H9 (cell line): ENCODE data around the gene CLCNKA. TPM values are rescaled to one million over a fixed set of nuclear protein-coding genes. Genes with fewer than 3 reads are reported as not detected.
A peak's percentile ranks its signal among the peaks of the same experiment; 100 is the strongest.

Experiments
- DNase-seq: peaks from one replicate; pipeline ENCODE4 v3.0.0-alpha.2; 2017
- H2AFZ ChIP-seq: one replicate; pipeline ENCODE4 v1.6.1; 2013; ENCODE audit warnings: mild to moderate bottlenecking, low read length, control low read depth, moderate library complexity
- H2AK5ac ChIP-seq: 2 replicates; pipeline ENCODE4 v1.6.1; 2013; ENCODE audit warnings: low read length, control low read depth, mixed read lengths; ENCODE audit not compliant: insufficient read length
- H2BK120ac ChIP-seq: one replicate; pipeline ENCODE4 v1.6.1; 2013; ENCODE audit warnings: low read depth, mild to moderate bottlenecking, low read length, control low read depth, inconsistent platforms; ENCODE audit not compliant: poor library complexity, severe bottlenecking
- H2BK12ac ChIP-seq: 2 replicates; pipeline ENCODE4 v1.6.1; 2013; ENCODE audit warnings: low read length, control low read depth, mixed read lengths, low read depth; ENCODE audit not compliant: insufficient read length
- H2BK15ac ChIP-seq: 2 replicates; pipeline ENCODE4 v1.6.1; 2013; ENCODE audit warnings: low read depth, low read length, control low read depth
- H2BK20ac ChIP-seq: one replicate; pipeline ENCODE4 v1.6.1; 2013; ENCODE audit warnings: low read depth, mild to moderate bottlenecking, low read length, control low read depth, inconsistent platforms; ENCODE audit not compliant: poor library complexity, severe bottlenecking
- H2BK5ac ChIP-seq: 2 replicates; pipeline ENCODE4 v1.6.1; 2013; ENCODE audit warnings: low read length, control low read depth, mixed read lengths; ENCODE audit not compliant: insufficient read length
- H3K14ac ChIP-seq: 2 replicates; pipeline ENCODE4 v1.6.1; 2013; ENCODE audit warnings: low read length, control low read depth; ENCODE audit not compliant: insufficient read depth
- H3K18ac ChIP-seq: 2 replicates; pipeline ENCODE4 v1.6.1; 2013; ENCODE audit warnings: low read depth, mild to moderate bottlenecking, mixed read lengths, low read length, control low read depth; ENCODE audit not compliant: insufficient read length
- H3K23ac ChIP-seq: 2 replicates; pipeline ENCODE4 v1.6.1; 2013; ENCODE audit warnings: low read length, control low read depth, mixed read lengths, low read depth; ENCODE audit not compliant: insufficient read length
- H3K23me2 ChIP-seq: 2 replicates; pipeline ENCODE4 v1.6.1; 2013; ENCODE audit warnings: low read depth, mild to moderate bottlenecking, mixed read lengths, low read length, control low read depth; ENCODE audit not compliant: insufficient read length, poor library complexity, severe bottlenecking
- H3K27ac ChIP-seq: 2 replicates; pipeline ENCODE4 v1.5.1; 2013; ENCODE audit warnings: low read length, control low read depth, mixed read lengths, low read depth; ENCODE audit not compliant: insufficient read length
- H3K27me3 ChIP-seq: 2 replicates; pipeline ENCODE4 v1.6.1; 2013; ENCODE audit warnings: low read length, control low read depth, inconsistent platforms; ENCODE audit not compliant: insufficient read depth
- H3K4ac ChIP-seq: 2 replicates; pipeline ENCODE4 v1.6.1; 2013; ENCODE audit warnings: low read depth, mild to moderate bottlenecking, control low read depth, inconsistent platforms, low read length, moderate library complexity
- H3K4me1 ChIP-seq: 2 replicates; pipeline ENCODE4 v1.6.1; 2013; ENCODE audit warnings: low read length, control low read depth, inconsistent platforms; ENCODE audit not compliant: insufficient read depth
- H3K4me2 ChIP-seq: 2 replicates; pipeline ENCODE4 v1.6.1; 2013; ENCODE audit warnings: low read length, control low read depth, mixed read lengths; ENCODE audit not compliant: insufficient read length, insufficient read depth
- H3K56ac ChIP-seq: 2 replicates; pipeline ENCODE4 v1.6.1; 2013; ENCODE audit warnings: low read depth, mild to moderate bottlenecking, mixed read lengths, low read length, control low read depth; ENCODE audit not compliant: insufficient read length
- H3K79me1 ChIP-seq: 2 replicates; pipeline ENCODE4 v1.6.1; 2013; ENCODE audit warnings: low read depth, mild to moderate bottlenecking, moderate library complexity, low read length, control low read depth, inconsistent platforms; ENCODE audit not compliant: insufficient read depth, poor library complexity, severe bottlenecking
- H3K79me2 ChIP-seq: 2 replicates; pipeline ENCODE4 v1.6.1; 2013; ENCODE audit warnings: low read length, control low read depth, inconsistent platforms; ENCODE audit not compliant: insufficient read depth
- H3K9ac ChIP-seq: 2 replicates; pipeline ENCODE4 v1.6.1; 2013; ENCODE audit warnings: low read length, control low read depth, mixed read lengths; ENCODE audit not compliant: insufficient read length; ENCODE audit errors: extremely low read depth
- H3K9me3 ChIP-seq: one replicate; pipeline ENCODE4 v1.6.1; 2013; ENCODE audit warnings: low read depth, low read length, inconsistent platforms; ENCODE audit not compliant: control insufficient read depth
- H3T11ph ChIP-seq: one replicate; pipeline ENCODE4 v1.6.1; 2013; ENCODE audit warnings: mild to moderate bottlenecking, low read length, control low read depth, inconsistent platforms
- H4K20me1 ChIP-seq: one replicate; pipeline ENCODE4 v1.6.1; 2013; ENCODE audit not compliant: control insufficient read depth, insufficient read length, insufficient read depth
- H4K5ac ChIP-seq: 2 replicates; pipeline ENCODE4 v1.6.1; 2013; ENCODE audit warnings: low read depth, mild to moderate bottlenecking, mixed read lengths, low read length, control low read depth; ENCODE audit not compliant: insufficient read length
- H4K8ac ChIP-seq: replicated peaks from 2 replicates; pipeline ENCODE4 v1.6.1; 2013; ENCODE audit warnings: low read length, control low read depth, mixed read lengths, low read depth; ENCODE audit not compliant: insufficient read length
- H4K91ac ChIP-seq: 2 replicates; pipeline ENCODE4 v1.6.1; 2013; ENCODE audit warnings: low read depth, mild to moderate bottlenecking, moderate library complexity, mixed read lengths, low read length, control low read depth; ENCODE audit not compliant: insufficient read length
- H3K27ac Mint-ChIP-seq, 3 experiments: 2 replicates in 2 of 3; 3 replicates in 1 of 3; pipeline ENCODE4 v1.8.0; 2020 to 2021; ENCODE audit warnings: mixed read lengths in 3 of 3, mild to moderate bottlenecking in 1 of 3, moderate library complexity in 1 of 3
- H3K27me3 Mint-ChIP-seq: 2 replicates; pipeline ENCODE4 v1.8.0; 2021; ENCODE audit warnings: low read depth, mild to moderate bottlenecking, moderate library complexity, mixed read lengths
- H3K36me3 Mint-ChIP-seq, 3 experiments: 2 replicates in 2 of 3; 3 replicates in 1 of 3; pipeline ENCODE4 v1.8.0; 2020 to 2021; ENCODE audit warnings: low read depth in 3 of 3, mixed read lengths in 3 of 3; ENCODE audit not compliant: insufficient read depth in 1 of 3
- H3K4me1 Mint-ChIP-seq, 2 experiments: 2 replicates each; pipeline ENCODE4 v1.8.0; 2020; ENCODE audit warnings: mixed read lengths in 2 of 2
- H3K4me3 Mint-ChIP-seq, 2 experiments: 2 replicates in 1 of 2; 3 replicates in 1 of 2; pipeline ENCODE4 v1.8.0; 2020 to 2021; ENCODE audit warnings: mild to moderate bottlenecking in 2 of 2, mixed read lengths in 2 of 2, moderate library complexity in 1 of 2
- H3K9me3 Mint-ChIP-seq, 2 experiments: 2 replicates in 1 of 2; 3 replicates in 1 of 2; pipeline ENCODE4 v1.8.0; 2020; ENCODE audit warnings: mild to moderate bottlenecking in 2 of 2, mixed read lengths in 2 of 2, moderate library complexity in 1 of 2
- CTCF ChIP-seq: fragments of 200-600 bp; sonication (generic); conservative IDR thresholded peaks from 3 replicates; pipeline ENCODE4 v1.8.0; 2021; ENCODE audit warnings: antibody characterized with exemption, mild to moderate bottlenecking
- WGBS: extraction: QIAGEN DNeasy Blood & Tissue Kit; methylation state at CpG from one replicate; pipeline ENCODE4 v1.1.7; 2013; ENCODE audit warnings: missing lambda C conversion rate, low lambda C conversion rate, mixed read lengths; ENCODE audit not compliant: insufficient read length; ENCODE audit errors: extremely low coverage; 5-methylcytosine and 5-hydroxymethylcytosine counted together
- total RNA-seq: library from RNA; stranded (reverse); gene quantifications from 2 replicates; pipeline ENCODE4 v1.2.1, GENCODE V29; 2021

The CLCNKA gene
- total RNA-seq, 1 experiment from 2014 or later: 0.98 TPM

- Histone ChIP-seq H2BK12ac (no peak overlapping the region), H3K79me1 (no peaks in the 10 kb centered on the region), H2BK20ac (no peak overlapping the region), H3T11ph (no peak overlapping the region), H3K27ac (no peak overlapping the region), H4K91ac (no peak overlapping the region), H3K18ac (no peak overlapping the region), H4K5ac (no peak overlapping the region), H4K20me1 (no peaks in the 10 kb centered on the region), H3K23ac (no peak overlapping the region), H3K4ac (no peak overlapping the region), H3K4me2 (no peak overlapping the region), H2AFZ (no peak overlapping the region), H3K56ac (no peak overlapping the region), H3K14ac (no peak overlapping the region), H2AK5ac (no peak overlapping the region), H3K27me3 (peaks cover 5% of the 10 kb centered on the region; the same call in 1 of the 2 replicates), H4K8ac (no peak overlapping the region), H3K9me3 (no peaks in the 10 kb centered on the region), H3K9ac (no peak overlapping the region), H3K4me1 (no peaks in the 10 kb centered on the region), H2BK5ac (no peak overlapping the region), H3K79me2 (no peaks in the 10 kb centered on the region), H2BK120ac (no peak overlapping the region), H2BK15ac (no peak overlapping the region), H3K23me2 (peaks cover 5% of the 10 kb centered on the region)
- H3K36me3 Mint-ChIP-seq: no peaks in the 10 kb centered on the region
- H3K27me3 Mint-ChIP-seq: peaks cover 67% of the 10 kb centered on the region
- no peaks in the 10 kb centered on the region; a peak in 1 of 5 replicates for H3K9me3 Mint-ChIP-seq
- H3K4me3 Mint-ChIP-seq: peak overlapping the region in 1 of 2 experiments; percentile 45; a peak in 2 of 5 replicates
- no peak for TF ChIP-seq CTCF
- no peak overlapping the region for H3K27ac Mint-ChIP-seq
- peaks cover 15 to 36% of the 10 kb centered on the region in 2 experiments for H3K4me1 Mint-ChIP-seq
- no peak for DNase-seq
- WGBS: no CpG with 5 or more reads among the region's 6 CpGs
Observed at GRCh38 chr1:16071614-16072013, 49.8 kb downstream of the CLCNKA start.
